Fibroblast of upper back skin (primary cell): ENCODE results near the gene NOM1.

ENCODE experiments used
- DNase-seq: peaks from one replicate; pipeline ENCODE4 v3.0.0-alpha.2; 2013

The NOM1 gene

DNA sequence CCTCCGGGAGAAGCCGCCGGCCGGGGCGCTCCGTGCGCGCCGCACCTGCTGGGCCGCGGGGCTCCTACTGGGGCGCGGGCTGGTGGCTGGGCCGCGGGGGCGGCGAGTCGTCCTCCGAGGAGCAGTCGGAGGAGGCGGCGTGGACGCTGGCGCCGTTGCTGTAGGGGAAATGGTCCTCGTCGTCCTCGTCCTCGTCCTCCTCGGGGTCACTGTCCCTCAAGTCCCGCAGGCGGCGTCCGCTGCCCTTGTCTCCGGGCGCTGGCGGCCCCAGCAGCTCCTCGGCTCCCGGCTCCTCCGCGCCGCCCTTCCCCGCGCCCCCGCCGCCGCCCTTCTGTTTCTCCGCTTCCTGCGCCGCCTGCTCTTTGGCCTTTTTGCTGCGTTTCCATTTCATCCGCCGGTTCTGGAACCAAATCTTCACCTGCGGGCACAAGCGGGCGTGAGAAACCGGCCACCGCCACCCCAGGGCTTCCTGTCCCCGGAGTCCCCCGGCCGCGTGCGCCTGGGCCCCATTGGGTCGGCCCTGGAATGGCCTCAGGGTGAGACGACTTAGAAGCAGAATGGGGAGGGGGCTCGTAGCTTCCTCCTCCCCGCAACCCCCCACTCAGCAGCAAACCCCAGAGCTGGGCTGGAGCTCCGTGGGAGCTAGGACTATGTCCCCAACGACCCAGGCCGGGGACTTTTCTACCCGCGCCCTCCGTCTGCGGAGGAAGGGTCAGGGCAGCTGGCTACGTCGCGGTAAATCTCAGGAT lies 56.1 kb downstream of the NOM1 start:
- no peak for DNase-seq

DNA sequence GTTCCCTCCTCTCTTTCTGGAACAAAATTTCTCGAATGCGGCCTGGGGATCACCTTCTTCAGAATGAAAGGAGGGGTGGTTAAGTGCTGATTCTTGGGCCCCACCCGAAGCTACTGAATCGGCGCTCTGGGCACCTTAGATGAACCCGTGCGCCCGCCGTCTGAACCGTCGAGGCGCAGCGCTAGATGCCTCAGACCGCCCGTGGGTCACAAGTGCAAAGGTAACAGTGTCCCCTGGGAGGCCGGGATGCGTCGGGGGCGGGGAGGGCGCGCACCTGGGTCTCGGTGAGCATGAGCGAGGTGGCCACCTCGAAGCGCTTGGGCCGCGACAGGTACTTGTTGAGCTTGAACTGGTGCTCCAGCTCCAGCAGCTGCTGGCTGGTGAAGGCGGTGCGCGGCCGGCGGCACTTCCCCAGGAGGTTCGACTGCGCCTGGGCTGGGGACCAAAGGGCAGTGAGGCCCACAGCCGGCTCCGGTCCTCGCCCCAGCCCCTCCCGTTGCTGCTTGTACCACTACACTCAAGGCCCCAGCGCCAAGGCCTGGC lies 56.8 kb downstream of the NOM1 start:
- no peak for DNase-seq

DNA sequence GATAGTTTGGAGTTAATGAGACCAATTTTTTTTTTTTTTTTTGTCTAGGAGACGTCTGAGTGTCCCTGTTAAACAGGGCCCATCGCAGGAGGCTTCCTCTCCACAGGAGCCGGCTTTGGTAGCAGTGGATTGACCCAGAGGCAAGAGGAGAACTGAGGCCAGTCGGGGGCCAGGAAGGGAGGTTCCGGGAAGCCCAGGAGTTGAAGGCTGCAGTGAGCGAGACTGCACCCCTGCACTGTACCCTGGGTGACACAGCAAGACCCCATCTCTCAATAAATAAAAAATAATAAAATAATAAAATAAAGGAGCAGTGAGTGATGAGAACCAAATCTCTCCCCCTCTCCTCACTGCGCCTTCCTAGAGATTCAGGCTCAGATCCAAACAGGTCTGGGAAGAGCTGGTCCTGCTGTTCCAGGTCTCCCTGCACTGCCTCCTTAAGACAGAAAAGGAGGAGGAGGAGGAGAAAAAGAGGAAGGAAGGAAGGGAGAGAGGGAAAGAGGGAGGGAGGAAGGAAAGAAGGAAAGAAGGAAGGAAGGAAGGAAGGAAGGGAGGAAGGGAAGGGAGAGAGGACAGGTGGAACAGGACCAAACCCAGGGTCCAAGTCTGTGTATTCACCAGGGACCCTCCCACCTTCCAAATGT lies 57.4 kb downstream of the NOM1 start:
- DNase-seq, result no peak

DNA sequence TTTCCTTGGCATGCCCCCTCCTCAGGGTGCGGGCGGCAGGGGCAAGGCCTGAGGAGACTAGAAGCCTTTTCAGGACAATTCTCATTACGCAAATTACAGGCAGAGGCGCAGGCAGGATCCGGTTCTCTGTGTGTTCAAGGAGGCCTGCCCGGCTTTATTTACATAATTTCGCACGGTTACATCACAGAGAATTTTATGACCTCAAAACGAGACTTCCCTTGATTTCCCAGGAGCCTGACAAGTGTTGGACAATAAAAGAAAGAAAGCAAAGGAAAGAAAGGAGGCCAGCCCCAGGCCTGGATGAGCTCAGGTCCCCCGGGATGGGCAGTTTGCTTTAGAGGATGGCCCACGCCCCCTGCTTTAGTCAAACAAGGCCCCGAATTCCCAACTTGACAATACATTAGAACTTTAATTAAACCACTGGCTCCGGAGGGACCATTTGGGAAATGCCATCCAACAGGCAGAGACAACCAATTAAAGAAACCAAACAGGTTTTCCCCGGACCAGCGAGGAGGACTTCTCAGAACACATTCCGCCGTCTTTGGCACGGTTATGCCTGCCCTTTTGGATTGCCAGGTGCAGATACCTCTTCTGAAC lies 58.1 kb downstream of the NOM1 start:
- no peak for DNase-seq

DNA sequence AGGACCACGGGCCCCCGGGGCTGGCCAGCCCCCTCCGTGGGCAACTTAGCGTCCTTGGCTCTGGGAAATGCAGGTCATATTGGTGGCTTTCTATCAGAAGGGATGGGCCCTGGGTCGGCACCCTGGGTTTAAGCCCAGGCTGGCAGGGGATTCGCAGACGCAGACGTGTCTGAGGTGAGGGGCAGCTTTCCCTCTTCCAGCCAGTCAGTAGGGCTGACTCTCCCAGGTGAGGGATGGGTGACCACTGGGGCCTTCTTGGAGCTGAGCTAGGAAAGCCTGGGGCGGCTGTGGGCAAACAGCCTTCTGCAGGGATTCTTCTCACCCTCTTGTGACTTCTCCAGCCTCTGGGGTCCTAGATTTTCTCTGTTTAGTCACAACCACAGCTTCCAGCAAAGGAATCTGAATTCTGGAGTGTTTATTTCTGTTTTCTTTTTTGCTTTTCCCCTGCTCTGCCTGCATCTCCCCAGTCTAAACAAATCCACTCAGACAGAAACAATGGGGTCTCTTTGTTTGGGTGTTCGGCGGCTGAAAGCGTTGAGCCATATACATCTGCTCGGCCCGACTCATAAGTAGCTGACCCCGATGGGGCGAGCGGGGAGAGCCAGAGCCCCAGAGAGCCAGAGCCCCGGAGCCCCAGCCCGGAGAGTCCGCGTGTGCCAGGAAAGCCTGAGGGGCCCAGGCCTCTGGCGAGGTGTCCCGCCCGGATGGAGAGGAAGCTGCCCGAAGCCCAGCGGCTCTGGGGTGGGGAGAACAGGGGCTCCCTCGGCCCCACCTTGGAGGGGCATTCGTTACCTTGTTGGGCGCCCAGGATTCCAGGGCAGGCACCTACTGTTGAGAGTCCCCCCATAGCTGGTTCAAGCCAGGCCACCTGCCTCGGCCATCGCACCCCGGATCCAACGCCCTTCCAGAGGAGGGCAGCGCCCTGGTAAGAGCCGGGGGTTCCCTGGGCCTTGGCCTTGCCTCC lies 59.0 kb downstream of the NOM1 start:
- no peak for DNase-seq

DNA sequence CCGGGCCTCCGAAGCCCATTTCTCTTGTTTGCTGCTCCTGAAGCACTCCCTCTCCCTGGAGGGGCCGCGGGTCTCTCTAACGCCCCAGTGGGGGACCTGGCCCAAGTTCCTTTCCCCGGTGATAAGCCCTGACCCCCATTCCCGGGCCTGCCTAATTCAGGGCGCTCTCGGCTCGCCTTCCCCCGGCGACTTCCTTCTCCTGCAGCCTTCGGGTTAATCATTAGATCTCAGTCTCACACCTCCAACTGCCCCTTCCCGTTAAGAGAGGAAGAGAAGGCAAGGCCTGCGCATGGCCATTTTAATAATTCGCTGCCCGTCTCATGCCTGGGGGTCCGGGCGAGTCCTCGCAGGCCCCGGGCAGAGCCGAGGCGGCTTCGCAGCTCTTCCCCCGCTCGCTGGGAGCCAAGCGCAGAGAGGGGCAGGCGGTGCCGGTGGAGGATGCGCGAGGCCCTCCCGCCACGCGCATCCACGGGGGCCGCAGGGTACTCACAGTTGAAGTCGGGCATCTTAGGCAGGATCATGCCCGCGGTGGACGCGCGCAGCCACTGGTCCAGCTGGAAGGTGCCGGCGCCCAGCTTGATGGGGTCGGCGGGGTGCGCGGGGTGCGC lies 59.8 kb downstream of the NOM1 start:
- DNase-seq, result no peak

DNA sequence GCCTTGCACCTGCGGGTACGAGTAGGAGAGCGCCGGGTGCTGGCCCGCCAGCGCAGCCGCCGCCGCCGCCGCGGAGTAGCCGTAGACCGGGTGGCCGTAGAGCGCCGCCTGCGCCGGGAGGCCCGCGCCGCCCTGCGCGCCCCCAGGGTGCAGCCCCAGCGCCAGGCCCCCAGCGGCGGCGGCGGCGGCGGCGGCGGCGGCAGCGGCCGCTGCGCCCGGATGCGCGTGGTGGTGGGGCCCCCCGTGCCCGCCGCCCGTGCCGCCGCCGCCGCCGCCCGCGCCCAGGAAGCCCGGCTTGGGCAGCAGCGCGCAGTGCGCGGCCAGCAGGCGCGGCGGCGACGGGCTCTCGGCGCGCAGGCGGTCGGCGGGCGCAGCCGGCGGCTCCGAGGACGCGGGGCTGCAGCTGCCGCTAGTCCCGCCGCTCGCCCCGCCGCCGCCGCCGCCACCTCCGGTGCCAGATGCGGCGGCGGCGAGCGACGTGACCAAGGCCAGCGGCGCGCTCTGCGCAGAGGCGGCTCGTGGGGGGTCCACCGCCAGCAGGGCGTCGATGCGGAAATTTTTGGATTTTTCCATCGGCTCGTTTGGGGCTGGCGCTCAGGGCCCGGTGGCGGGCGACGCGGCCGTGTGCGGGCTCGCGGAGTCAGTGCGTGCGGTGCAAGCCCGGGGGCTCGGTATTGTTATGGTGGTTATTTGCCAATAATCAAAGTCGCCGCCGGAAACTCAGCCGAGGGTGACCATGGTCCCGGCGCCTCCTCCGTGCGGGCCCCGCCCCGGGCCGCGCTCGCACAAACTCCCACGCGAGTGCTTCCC lies 60.5 kb downstream of the NOM1 start:
- DNase-seq, result no peak

DNA sequence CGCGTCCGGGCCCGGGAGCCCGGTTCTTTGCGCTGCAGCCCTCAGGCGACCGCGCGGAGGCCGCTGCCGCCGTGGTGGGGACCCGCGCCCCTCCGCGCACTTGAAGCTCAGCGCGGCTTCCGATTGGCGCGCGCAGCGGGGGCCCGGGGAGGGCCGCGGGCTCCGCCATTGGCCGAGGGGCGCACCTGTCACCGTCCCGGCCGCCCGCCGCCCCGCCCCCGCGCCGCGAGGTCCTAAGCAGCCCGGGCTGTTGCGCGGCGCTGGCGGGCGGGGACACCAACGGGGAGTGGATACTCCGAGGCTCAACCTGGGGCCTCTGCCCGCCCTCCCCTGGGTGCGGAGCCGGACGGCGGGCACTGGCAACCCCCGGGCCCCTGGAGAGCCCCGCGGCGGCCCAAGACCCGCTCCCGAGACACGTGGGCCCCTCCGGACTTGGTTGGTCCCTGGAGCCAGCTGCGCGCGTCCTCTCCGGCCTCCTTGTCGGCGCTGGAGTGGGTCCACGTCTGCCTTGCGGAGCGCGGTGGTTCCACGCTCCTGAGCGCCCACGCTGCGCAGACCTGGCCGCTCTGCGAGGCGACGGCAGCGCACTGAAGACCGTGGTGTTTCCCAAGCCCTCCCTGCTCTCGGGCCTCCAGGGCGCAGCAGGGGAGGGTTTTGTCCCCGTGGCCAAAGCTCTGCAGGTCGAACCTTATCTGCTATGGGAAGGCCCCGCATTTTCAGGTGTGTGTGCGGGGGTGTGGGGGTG lies 61.2 kb downstream of the NOM1 start, which contains the start of gene MNX1:
TSS of gene MNX1 (minus strand) at position 76 of the 745 bp plus-strand sequence. CDS start 313 bp downstream, outside the sequence.
- no peak for DNase-seq

DNA sequence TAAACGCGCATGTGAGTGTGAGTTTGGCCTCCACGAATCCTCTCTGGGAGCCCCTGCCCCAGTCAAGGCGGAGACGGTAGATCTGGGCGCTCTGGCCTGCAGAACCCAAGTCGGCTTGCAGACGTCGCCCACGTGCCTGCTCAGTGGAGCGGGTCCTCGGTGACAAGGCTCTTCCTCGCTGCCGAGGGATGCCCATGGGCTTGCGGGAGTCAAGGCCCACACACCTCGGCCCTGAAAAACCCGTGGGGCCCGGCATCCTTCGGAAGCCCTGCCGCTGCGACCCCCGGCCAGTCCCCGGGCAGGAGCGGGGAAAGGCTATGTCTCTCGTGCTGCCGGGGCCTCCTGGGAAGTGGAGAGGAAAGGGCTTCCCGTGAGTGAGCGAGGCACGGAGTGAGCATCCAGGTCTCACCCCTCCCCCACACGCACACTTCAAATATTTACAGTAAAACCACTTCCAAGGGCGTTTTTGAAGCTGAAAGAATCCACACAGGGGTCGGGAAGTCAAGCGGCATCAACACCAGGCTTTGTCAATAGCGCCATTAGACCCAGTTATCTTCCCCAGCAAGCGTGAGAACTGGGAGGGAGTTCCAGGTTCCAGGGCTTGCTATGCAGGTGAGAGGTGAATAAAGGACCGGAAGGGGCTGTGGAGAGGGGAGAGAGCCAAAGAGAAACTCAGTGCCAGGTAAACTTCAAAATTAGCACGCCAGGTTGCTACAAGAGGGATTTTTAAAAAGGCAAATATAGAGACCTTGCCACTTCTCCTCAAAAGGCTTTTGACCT lies 62.0 kb downstream of the NOM1 start:
- no peak for DNase-seq

DNA sequence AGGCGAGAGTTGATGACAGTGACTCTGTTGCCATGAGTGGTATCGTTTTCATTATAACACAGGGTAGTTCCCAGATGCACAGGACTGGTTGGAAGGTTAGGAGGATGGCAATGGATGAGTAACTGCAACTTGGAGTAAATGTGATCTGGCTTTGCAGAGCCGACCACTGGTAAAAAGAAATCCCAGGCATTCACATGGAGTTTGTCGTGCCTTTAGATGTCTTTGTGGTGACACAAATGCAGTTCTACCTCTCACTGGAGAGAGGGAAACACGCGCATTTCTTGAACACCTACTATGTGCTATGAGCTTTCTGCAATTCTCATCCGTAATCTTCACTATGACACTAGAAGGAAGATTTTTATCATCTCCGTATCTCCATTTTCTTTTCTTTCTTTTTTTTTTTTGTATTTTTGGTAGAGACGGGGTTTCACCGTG lies 62.6 kb downstream of the NOM1 start:
- DNase-seq, result no peak

DNA sequence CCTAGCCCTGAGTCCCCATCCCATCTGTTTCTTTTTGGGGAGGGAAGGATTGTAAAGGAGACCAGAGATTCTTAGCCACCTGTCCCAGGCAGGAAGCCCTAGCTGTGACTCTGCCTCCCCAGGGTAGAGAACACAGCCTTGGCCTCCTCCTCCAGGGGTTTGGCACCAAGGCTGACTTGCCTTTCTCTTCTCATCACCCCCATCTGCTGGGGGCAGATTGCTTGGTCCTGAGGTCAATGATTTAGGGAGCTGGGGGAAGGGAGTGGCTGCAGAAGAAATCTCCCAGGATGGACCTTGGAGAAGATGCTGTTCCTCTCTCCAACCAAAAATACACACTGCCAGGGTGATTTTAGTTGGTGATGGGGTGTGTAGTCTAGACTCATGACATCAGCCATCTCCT lies 63.6 kb downstream of the NOM1 start:
- no peak for DNase-seq

DNA sequence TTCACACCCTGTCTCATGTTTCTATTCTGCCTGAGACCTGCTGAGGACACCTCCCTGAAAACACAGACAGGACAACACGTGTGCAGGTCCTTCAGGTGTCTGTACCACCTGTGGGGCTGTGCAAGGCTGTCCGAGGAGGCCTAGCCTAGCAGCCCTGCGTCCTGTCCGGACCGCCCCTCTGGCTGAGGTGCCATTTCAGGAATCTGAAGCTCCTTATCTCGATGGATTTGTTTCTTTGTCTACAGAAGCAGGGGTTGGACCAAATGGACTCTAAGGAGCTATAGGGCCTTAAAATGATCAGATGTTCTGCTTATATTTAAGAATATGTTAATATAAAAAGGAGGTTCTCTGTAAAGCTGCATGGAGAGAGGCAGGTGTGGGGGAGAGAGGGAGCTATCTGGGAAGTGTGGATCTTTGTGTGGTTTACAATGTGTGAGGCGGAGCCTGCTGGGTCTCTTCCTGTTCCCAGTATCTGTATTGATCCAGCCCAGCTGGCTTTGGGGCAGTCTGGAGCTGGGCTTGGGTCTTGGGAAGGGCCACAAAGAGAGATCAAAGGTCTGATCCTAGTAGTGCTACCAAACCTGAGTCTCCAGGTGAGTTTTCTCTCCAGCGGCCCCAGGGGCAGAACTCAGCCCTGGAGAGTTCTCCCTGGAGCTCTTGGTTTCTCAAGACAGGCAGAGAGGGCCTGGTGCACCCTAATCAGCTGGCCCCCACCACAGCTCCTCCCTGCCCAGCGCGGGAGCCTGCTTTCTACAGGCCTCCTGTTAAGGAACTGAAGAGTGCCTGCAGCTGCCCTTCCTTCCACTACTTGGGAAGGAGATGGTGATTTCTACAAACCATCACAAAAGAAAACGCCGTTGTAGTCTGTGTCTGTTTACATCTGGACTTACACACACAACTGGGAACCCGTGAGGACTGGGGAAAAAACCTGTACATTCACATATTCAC lies 64.4 kb downstream of the NOM1 start:
- DNase-seq, result no peak

DNA sequence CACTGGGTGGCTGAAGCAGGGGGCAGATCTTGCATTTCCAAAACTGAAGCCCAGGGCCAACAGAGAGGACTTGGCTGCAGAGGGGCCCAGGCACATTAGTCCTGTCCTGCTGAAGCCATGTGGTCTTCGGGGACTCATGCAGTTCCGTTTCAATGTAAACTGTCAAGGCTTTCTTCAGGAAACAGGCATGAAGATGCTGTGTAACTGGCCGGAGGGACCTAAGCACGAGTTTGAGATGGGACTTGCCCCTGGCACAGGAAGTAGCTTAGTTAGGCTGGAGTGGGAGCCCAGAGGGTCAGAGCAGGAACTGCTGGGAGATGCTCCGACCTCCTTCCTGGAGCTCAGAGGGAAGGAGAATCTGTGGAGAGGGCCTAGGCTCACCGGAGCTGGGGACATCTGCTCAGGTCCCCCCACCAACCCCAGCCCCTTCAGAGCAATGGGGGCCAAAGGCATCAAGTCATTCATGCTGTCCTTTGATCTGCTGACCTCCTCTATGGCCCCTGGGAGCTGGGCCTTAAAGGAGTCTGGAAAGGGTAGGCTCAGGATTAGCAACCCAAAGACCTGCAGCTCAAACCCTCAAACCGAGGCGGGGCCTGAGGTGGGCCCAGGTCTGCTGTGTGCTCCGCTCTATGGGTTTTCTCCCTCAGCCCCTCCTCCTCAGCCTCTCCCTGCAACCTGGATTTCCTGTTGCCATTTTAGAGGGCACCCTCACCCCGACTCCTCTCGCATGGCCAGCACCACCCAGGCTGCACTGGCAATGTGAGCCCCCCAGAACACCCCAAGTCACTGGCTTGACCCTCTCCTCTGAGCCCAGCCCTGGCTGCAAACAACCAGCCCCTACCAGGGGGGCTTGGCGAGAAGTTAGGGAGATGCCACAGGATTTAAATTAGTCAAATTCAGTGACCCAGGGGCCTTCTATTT lies 65.4 kb downstream of the NOM1 start:
- no peak for DNase-seq

DNA sequence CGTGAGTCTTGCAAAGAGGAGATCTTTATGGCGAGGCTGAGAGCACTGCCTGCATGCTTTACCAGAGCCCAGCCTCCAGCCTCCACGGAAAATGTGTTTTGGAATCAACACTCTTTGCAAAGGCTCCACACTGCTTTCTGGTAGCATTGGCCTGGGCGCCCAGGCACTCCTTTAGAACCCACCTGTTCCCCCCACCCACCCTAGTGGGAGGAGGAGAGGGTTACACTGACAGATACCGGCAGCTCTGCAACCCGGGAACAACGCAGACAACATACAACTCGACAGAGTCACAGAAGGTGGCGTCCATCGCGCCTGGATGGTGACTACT lies 66.5 kb downstream of the NOM1 start:
- DNase-seq, result no peak

DNA sequence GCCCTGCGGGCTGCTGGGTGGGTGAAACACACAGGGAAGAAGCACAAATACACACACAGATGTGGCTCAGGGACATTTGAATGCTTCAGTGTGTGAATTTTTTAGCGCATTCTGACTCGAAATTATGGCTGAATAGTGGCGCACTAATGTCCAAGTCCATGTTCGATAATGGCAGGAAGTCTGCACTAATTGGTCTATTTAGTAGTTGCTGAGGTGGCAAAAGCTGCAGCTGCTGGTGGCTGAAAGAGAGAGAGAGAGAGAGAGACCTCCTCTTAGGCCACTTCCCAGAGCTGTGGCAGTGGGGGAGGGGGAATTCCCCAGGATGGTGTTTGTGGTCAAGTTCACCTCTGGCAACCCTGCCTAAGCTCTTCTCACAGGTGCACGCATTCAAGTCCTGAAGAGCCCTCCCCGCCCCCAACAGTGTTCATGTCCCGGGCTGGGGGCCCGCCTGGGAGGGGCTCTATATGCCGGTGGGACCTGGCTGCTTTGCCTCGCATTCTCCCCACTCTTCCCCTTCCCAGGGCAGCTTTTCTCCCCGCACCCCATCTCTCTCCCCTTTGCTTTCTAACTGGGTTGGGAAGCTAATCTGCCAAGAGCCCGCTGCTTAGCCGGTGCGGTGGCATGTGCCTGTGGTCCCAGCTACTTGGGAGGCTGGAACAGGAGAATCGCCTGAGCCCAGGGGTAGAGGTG lies 67.0 kb downstream of the NOM1 start:
- DNase-seq, result no peak

DNA sequence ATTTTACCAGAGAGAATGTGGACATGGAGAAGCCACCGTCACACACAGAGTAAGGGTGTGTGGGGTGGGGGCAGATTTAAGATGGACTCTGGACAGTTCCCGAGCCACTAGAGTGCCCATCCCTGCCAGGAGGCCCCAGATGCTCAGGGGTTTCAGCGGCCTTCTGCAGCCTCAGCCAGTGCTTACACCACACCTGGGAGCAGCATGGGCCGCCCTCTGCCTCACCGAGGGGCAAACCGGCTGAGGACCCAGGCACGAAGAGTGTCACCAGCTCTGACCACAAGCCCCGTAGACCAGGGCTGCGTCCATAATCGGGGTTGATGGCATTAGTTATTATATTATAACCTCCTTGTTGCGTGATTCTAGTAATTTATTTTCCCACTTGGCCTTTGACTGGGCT lies 67.6 kb downstream of the NOM1 start:
- no peak for DNase-seq
